ENCODE measurements around the gene IMPA2. TPM values are rescaled to one million over a fixed set of nuclear protein-coding genes. Genes with fewer than 3 reads are reported as not detected.

Gene IMPA2
- total and polyA plus RNA-seq, 2 of the 8 experiments (the other 6 are each of a cell fraction or from before 2014, with no cell fraction given) = 102 to 140 TPM

- H2AFZ ChIP-seq (ENCODE audit: low read length) = no peak overlapping the region
- H3K79me2 ChIP-seq (ENCODE audit: control insufficient read depth in 1 of 2, insufficient read depth in 2 of 2, low read length in 2 of 2) = no peaks in the 10 kb centered on the region
- FAIRE-seq = no peak
- H3K4ac ChIP-seq (replicated peaks; ENCODE audit: insufficient read length, low read depth, low read length) = no peak overlapping the region
- H3K9me3 ChIP-seq (ENCODE audit: insufficient read depth in 2 of 2, low read depth in 1 of 2, low read length in 1 of 2) = no peaks in the 10 kb centered on the region
- no peak for DNase-seq (ENCODE audit: low read depth in 1 of 2, low spot score in 2 of 2)
- H3K36me3 ChIP-seq (ENCODE audit: control insufficient read depth in 2 of 4, insufficient read depth in 4 of 4, low read length in 3 of 4) = peaks cover 8 to 45% (median 23%) of the 10 kb centered on the region in 4 experiments; a peak in 7 of 8 replicates
- H3K27ac ChIP-seq (ENCODE audit: low read depth, low read length) = no peak overlapping the region
- no peak overlapping the region for H3K18ac ChIP-seq (ENCODE audit: extremely low read depth, low read length)
- no peak overlapping the region for H2BK20ac ChIP-seq (ENCODE audit: low read length)
- no peak overlapping the region for H3K14ac ChIP-seq (ENCODE audit: insufficient read length)
- no peak overlapping the region for H3K4me3 ChIP-seq (ENCODE audit: extremely low read depth in 1 of 4, insufficient read depth in 2 of 4, low read depth in 3 of 4, low read length in 4 of 4)
- no peak overlapping the region for H3K23ac ChIP-seq (ENCODE audit: insufficient read length)
- H2BK5ac ChIP-seq (ENCODE audit: low read depth, low read length) = no peak overlapping the region
- no peak overlapping the region for H4K91ac ChIP-seq (replicated peaks; ENCODE audit: insufficient read length, low read length)
- no peaks in the 10 kb centered on the region for H3K23me2 ChIP-seq (ENCODE audit: low read depth, low read length)
- H3K4me2 ChIP-seq (ENCODE audit: insufficient read depth in 1 of 2, low read depth in 2 of 2, low read length in 2 of 2) = no peak overlapping the region
- POLR2A ChIA-PET (ENCODE audit: partially characterized antibody) = no interaction called here
- peaks cover 0 to 2% of the 10 kb centered on the region in 2 experiments for H4K20me1 ChIP-seq (replicated peaks in 1 of 2; ENCODE audit: control insufficient read depth in 1 of 2, insufficient read depth in 2 of 2, low read length in 2 of 2)
- no peak overlapping the region for H2BK120ac ChIP-seq (replicated peaks; ENCODE audit: low read depth, low read length)
- H3K4me1 ChIP-seq (replicated peaks in 1 of 4; ENCODE audit: control insufficient read depth in 3 of 4, insufficient read depth in 4 of 4, low read length in 3 of 4) = no peaks in the 10 kb centered on the region
- no peak overlapping the region for H3K56ac ChIP-seq (replicated peaks; ENCODE audit: insufficient read length, low read depth, low read length)
- H2BK15ac ChIP-seq (ENCODE audit: low read length) = no peak overlapping the region
- no peaks in the 10 kb centered on the region for H3K27me3 ChIP-seq (replicated peaks in 1 of 4; ENCODE audit: control insufficient read depth in 3 of 4, extremely low read depth in 1 of 4, insufficient read depth in 3 of 4, low read length in 3 of 4)
- H4K5ac ChIP-seq (ENCODE audit: insufficient read length, low read depth, low read length) = no peak overlapping the region
- no peak overlapping the region for H3K9ac ChIP-seq (replicated peaks in 1 of 4; ENCODE audit: extremely low read depth in 1 of 4, low read depth in 3 of 4, low read length in 3 of 4)
- H2AK5ac ChIP-seq (ENCODE audit: low read depth, low read length) = no peak overlapping the region
- no peak overlapping the region for H2BK12ac ChIP-seq (ENCODE audit: low read depth, low read length)
- CTCF ChIA-PET (ENCODE audit: partially characterized antibody) = no interaction called here
- no peak overlapping the region; the same call in 1 of the 2 replicates for H4K8ac ChIP-seq (ENCODE audit: extremely low read depth, insufficient read depth, low read length)
- TF ChIP-seq TBP (IDR thresholded peaks at IDR 0.05; ENCODE audit: low read depth, low read length) (no peak), BCL11A (IDR thresholded peaks at IDR 0.05; ENCODE audit: low read depth in 2 of 2, low read length in 2 of 2) (no peak), SAP30 (IDR thresholded peaks at IDR 0.05; ENCODE audit: insufficient read depth, insufficient replicate concordance, low read length) (no peak), YY1 (IDR thresholded peaks at IDR 0.05; ENCODE audit: low read depth, low read length) (no peak), KDM1A (IDR thresholded peaks at IDR 0.05; ENCODE audit: borderline replicate concordance, low read length) (no peak), CHD2 (IDR thresholded peaks at IDR 0.05; ENCODE audit: low read length) (no peak), E2F6 (IDR thresholded peaks at IDR 0.05) (no peak), ZNF274 (IDR thresholded peaks at IDR 0.05; ENCODE audit: borderline replicate concordance, extremely low read depth, low read length) (no peak), SP2 (IDR thresholded peaks at IDR 0.05; ENCODE audit: low read length) (no peak), HDAC2 (IDR thresholded peaks at IDR 0.05; ENCODE audit: borderline replicate concordance in 1 of 2, low read depth in 2 of 2, low read length in 2 of 2) (no peak), GABPA (IDR thresholded peaks at IDR 0.05; ENCODE audit: borderline replicate concordance, insufficient read depth, low read length) (no peak), CEBPB (IDR thresholded peaks at IDR 0.05; ENCODE audit: low read depth, low read length) (no peak)
- TF ChIP-seq, protein P1, sequence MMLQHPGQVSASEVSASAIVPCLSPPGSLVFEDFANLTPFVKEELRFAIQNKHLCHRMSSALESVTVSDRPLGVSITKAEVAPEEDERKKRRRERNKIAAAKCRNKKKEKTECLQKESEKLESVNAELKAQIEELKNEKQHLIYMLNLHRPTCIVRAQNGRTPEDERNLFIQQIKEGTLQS (IDR thresholded peaks at IDR 0.05; ENCODE audit: insufficient read depth, low read depth, low read length) = no peak
- H3K79me1 ChIP-seq (ENCODE audit: low read depth, low read length) = no peaks in the 10 kb centered on the region
- 84% methylated on average over 5 of the region's 5 CpGs; no CpG with 5 or more reads in 1 of the 2 experiments for WGBS, 2 experiments (ENCODE audit: extremely low coverage in 1 of 2, insufficient coverage in 1 of 2, insufficient read length in 1 of 2, insufficient replicate concordance in 2 of 2, low coverage in 1 of 2, low lambda C conversion rate in 2 of 2, missing lambda C conversion rate in 1 of 2)
Observed at GRCh38 chr18:12017081-12017480, 35.8 kb downstream of the IMPA2 start.

Measured in H1 (cell line).